Panc1 (cell line): ENCODE results near the gene TRMT6. TPM values are rescaled to one million over a fixed set of nuclear protein-coding genes. Genes with fewer than 3 reads are reported as not detected.

ENCODE experiments used
- ATAC-seq: fragments of 200-7000 bp; cut with Tn5 transposase; 2 replicates; pipeline ENCODE4 v1.9.1; 2020; ENCODE audit warnings: mild to moderate bottlenecking, moderate library complexity
- BruUV-seq: library from RNA; stranded (reverse); fragments of 400-500 nt; replicated peaks from 2 replicates; lab custom pipeline; 2021; lab: Mats Ljungman, UMichigan
- CTCF ChIA-PET: fragments of 300-600 bp; sonication (Branson Sonifier 250); formaldehyde crosslinking; loops from one replicate; lab custom pipeline; 2022; ENCODE audit warnings: antibody characterized with exemption; lab: Charles Lee
- POLR2A ChIA-PET: fragments of 300-600 bp; sonication (Branson Sonifier 250); formaldehyde crosslinking; loops from one replicate; lab custom pipeline; 2022; ENCODE audit warnings: antibody characterized with exemption; lab: Charles Lee
- DNase-seq: peaks from one replicate; pipeline ENCODE4 v3.0.0-alpha.2; 2010; ENCODE audit warnings: low read depth, low spot score
- H3K27ac ChIP-seq: 2 replicates; pipeline ENCODE4 v1.5.1; 2011; ENCODE audit warnings: mild to moderate bottlenecking, low read length, inconsistent platforms
- H3K27me3 ChIP-seq: fragments of 200-500 bp; sonication (Bioruptor generic); 2 replicates; pipeline ENCODE4 v1.6.0; 2014; ENCODE audit warnings: low read length, inconsistent platforms; ENCODE audit not compliant: control insufficient read depth, insufficient read depth
- H3K36me3 ChIP-seq: fragments of 200-500 bp; sonication (Bioruptor generic); 2 replicates; pipeline ENCODE4 v1.5.1; 2014; ENCODE audit warnings: inconsistent platforms, mild to moderate bottlenecking, low read length, moderate library complexity; ENCODE audit not compliant: control insufficient read depth, insufficient read depth
- H3K4me1 ChIP-seq: 2 replicates; pipeline ENCODE4 v1.5.1; 2011; ENCODE audit warnings: inconsistent platforms, mild to moderate bottlenecking, low read length, moderate library complexity; ENCODE audit not compliant: control insufficient read depth, insufficient read depth
- H3K4me3 ChIP-seq, 2 experiments: 2 replicates each; pipeline ENCODE4 v1.5.1; 2011 to 2012; ENCODE audit warnings: low read depth in 2 of 2, low read length in 2 of 2, mild to moderate bottlenecking in 2 of 2, inconsistent platforms in 1 of 2, moderate library complexity in 1 of 2
- H3K9me3 ChIP-seq: fragments of 200-500 bp; sonication (Bioruptor generic); 2 replicates; pipeline ENCODE4 v1.5.1; 2014; ENCODE audit warnings: low read depth, mild to moderate bottlenecking, inconsistent platforms, low read length, moderate library complexity; ENCODE audit not compliant: control insufficient read depth, insufficient read depth
- POLR2AphosphoS5 ChIP-seq: IDR thresholded peaks from 2 replicates; pipeline ENCODE4 v1.6.1; 2012; ENCODE audit warnings: mild to moderate bottlenecking, low read depth, low read length, moderate library complexity
- SIN3A ChIP-seq: IDR thresholded peaks from 2 replicates; pipeline ENCODE4 v1.6.1; 2012; ENCODE audit warnings: low read depth, mild to moderate bottlenecking, low read length, moderate library complexity, borderline replicate concordance; ENCODE audit not compliant: insufficient read depth
- TCF7L2 ChIP-seq: IDR thresholded peaks from 2 replicates; pipeline ENCODE4 v1.6.1; 2011; ENCODE audit warnings: mild to moderate bottlenecking, low read depth, low read length, inconsistent platforms
- in situ Hi-C: cut with HindIII; loops from 2 replicates; pipeline ENCODE4 v1.10.0; 2016; ENCODE audit warnings: low sequenced_read_pairs, low pct_unique_long_range_greater_than_20kb
- intact Hi-C: fragments of 100-400 bp; cut with micrococcal nuclease; formaldehyde crosslinking; loops from one replicate; pipeline ENCODE4 v1.10.0; 2022; ENCODE audit not compliant: unreplicated experiment
- total RNA-seq: library from RNA; stranded (reverse); gene quantifications from one replicate; pipeline ENCODE4 v1.2.1, GENCODE V29; 2021; ENCODE audit not compliant: unreplicated experiment
- TF ChIP-seq, protein P1 (sequence below): fragments of 450-650 bp; IDR thresholded peaks from 2 replicates; pipeline ENCODE4 v1.5.1; 2017; ENCODE audit warnings: mild to moderate bottlenecking
- TF ChIP-seq, protein P2 (sequence below), 2 experiments: IDR thresholded peaks; 2 replicates each; pipeline ENCODE4 v1.6.1; 2011 to 2012; ENCODE audit warnings: low read depth in 2 of 2, control low read depth in 1 of 2, low read length in 1 of 2, mild to moderate bottlenecking in 1 of 2, moderate library complexity in 1 of 2; ENCODE audit not compliant: insufficient read depth in 1 of 2

TRMT6 gene
- total RNA-seq, 1 experiment from 2014 or later, result 27.9 TPM

DNA sequence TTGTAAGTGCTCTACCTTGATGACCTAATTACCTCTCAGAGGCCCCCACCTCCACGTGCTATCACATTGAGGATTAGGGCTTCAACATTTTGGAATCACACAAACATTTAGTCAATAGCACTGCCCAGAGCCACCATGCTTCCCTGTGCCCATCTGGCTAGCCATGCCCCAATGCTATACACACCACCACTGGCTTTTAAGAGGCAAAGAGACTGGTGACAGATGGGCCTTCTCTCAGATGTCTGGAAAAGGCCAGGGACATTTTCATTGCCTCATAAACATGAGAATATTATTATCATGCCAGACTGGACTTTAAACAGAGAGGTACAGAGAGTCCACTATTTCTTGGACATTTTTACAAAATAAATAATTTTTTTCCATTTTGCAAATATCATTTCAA, 29.8 kb downstream of the TRMT6 start:
- ChIA-PET CTCF (no interaction called here), POLR2A (no interaction called here)
- H3K27ac ChIP-seq, result no peak overlapping the region
- no peak for ATAC-seq
- no peak overlapping the region for H3K4me3 ChIP-seq
- TF ChIP-seq POLR2AphosphoS5 (no peak), SIN3A (no peak), TCF7L2 (no peak)
- TF ChIP-seq, protein P1, sequence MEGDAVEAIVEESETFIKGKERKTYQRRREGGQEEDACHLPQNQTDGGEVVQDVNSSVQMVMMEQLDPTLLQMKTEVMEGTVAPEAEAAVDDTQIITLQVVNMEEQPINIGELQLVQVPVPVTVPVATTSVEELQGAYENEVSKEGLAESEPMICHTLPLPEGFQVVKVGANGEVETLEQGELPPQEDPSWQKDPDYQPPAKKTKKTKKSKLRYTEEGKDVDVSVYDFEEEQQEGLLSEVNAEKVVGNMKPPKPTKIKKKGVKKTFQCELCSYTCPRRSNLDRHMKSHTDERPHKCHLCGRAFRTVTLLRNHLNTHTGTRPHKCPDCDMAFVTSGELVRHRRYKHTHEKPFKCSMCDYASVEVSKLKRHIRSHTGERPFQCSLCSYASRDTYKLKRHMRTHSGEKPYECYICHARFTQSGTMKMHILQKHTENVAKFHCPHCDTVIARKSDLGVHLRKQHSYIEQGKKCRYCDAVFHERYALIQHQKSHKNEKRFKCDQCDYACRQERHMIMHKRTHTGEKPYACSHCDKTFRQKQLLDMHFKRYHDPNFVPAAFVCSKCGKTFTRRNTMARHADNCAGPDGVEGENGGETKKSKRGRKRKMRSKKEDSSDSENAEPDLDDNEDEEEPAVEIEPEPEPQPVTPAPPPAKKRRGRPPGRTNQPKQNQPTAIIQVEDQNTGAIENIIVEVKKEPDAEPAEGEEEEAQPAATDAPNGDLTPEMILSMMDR, result no peak
- TF ChIP-seq, protein P2, sequence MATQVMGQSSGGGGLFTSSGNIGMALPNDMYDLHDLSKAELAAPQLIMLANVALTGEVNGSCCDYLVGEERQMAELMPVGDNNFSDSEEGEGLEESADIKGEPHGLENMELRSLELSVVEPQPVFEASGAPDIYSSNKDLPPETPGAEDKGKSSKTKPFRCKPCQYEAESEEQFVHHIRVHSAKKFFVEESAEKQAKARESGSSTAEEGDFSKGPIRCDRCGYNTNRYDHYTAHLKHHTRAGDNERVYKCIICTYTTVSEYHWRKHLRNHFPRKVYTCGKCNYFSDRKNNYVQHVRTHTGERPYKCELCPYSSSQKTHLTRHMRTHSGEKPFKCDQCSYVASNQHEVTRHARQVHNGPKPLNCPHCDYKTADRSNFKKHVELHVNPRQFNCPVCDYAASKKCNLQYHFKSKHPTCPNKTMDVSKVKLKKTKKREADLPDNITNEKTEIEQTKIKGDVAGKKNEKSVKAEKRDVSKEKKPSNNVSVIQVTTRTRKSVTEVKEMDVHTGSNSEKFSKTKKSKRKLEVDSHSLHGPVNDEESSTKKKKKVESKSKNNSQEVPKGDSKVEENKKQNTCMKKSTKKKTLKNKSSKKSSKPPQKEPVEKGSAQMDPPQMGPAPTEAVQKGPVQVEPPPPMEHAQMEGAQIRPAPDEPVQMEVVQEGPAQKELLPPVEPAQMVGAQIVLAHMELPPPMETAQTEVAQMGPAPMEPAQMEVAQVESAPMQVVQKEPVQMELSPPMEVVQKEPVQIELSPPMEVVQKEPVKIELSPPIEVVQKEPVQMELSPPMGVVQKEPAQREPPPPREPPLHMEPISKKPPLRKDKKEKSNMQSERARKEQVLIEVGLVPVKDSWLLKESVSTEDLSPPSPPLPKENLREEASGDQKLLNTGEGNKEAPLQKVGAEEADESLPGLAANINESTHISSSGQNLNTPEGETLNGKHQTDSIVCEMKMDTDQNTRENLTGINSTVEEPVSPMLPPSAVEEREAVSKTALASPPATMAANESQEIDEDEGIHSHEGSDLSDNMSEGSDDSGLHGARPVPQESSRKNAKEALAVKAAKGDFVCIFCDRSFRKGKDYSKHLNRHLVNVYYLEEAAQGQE (IDR thresholded peaks at IDR 0.05; ENCODE audit: insufficient read depth in 1 of 2, low read depth in 2 of 2, low read length in 1 of 2), result no peak
- H3K4me1 ChIP-seq, result peaks cover 12% of the 10 kb centered on the region
- H3K36me3 ChIP-seq, result no peaks in the 10 kb centered on the region
- DNase-seq, result no peak
- H3K9me3 ChIP-seq, result no peaks in the 10 kb centered on the region
- BruUV-seq, result no TSS peak
- intact Hi-C loops (no loop called here), in situ Hi-C loops (no loop called here)
- H3K27me3 ChIP-seq, result no peaks in the 10 kb centered on the region

DNA sequence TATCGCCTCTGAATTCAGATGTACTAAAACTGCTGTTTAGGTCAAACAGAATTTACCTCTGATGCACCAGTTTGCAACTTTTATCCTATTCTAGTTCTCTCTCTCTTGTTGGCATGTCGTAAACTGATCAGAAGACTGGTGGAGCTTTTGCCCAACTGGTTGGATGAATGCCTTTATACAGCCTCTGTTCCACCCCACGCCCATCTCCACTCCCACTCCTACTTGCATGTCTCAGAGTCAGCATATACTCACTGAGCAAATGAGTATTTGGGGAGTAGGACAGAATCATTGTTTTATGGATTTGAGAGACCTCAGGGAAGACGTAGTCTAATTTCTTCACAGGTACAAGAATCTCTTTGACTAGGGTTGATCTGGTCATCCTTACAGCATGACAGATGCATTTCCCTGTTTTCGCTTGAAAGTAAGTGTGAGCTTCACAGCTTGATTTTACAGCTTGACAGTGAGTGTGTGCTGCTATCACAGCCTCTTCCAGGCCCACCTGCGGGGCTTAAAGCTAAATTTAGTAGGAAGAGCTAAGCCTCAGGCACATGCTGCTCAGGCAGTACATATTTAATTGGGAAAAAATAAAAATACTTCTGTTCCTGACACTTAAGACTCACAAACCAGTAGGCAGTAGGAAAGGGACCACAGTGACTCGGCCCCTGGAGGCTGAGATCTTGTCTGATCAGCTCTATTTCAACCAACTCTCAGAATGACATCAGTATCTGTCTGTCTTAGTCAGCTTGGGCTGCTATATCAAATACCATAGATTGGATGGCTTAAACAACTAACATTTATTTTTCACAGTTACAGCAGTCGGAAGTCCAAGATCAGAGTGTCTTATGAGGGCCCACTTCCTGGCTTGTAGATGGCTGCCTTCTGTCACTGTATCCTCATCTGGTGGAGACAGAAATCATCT, 30.4 kb downstream of the TRMT6 start:
- TF ChIP-seq SIN3A, result no peak
- CTCF ChIA-PET, result no interaction called here
- no TSS peak for BruUV-seq
- intact Hi-C loops (no loop called here), in situ Hi-C loops (no loop called here)
- POLR2A ChIA-PET, result no interaction called here
- ATAC-seq (no peak), DNase-seq (no peak)
- Histone ChIP-seq H3K27ac (peak overlapping the region; percentile 25; the same call in 1 of the 2 replicates), H3K27me3 (no peaks in the 10 kb centered on the region), H3K36me3 (no peaks in the 10 kb centered on the region), H3K4me3 (no peak overlapping the region), H3K9me3 (no peaks in the 10 kb centered on the region), H3K4me1 (peaks cover 12% of the 10 kb centered on the region)
